Activated CD8-positive, alpha-beta T cell treated with anti-CD3 and anti-CD28 coated beads for 36 hours (primary cell): ENCODE data around the gene RBM28. TPM values are rescaled to one million over a fixed set of nuclear protein-coding genes. Genes with fewer than 3 reads are reported as not detected.

ENCODE experiments used
- ATAC-seq: fragments of 200-7000 bp; cut with Tn5 transposase; one replicate; pipeline ENCODE4 v1.10.0; 2021; ENCODE audit warnings: mild to moderate bottlenecking, moderate library complexity
- CTCF ChIA-PET: fragments of 350-600 bp; sonication (Branson Sonifier 250); formaldehyde crosslinking; loops from one replicate; lab custom pipeline; 2021; ENCODE audit warnings: antibody characterized with exemption; lab: Charles Lee
- POLR2A ChIA-PET: fragments of 350-600 bp; sonication (Branson Sonifier 250); formaldehyde crosslinking; loops from one replicate; lab custom pipeline; 2021; ENCODE audit warnings: antibody characterized with exemption; lab: Charles Lee
- DNase-seq: peaks from one replicate; pipeline ENCODE4 v3.0.0-alpha.2; 2020
- H3K27ac Mint-ChIP-seq: one replicate; pipeline ENCODE4 v1.8.0; 2021; ENCODE audit warnings: mild to moderate bottlenecking, mixed read lengths
- H3K27me3 Mint-ChIP-seq: one replicate; pipeline ENCODE4 v1.8.0; 2021; ENCODE audit warnings: mixed read lengths
- H3K36me3 Mint-ChIP-seq: one replicate; pipeline ENCODE4 v1.8.0; 2021; ENCODE audit warnings: low read depth, mixed read lengths
- H3K4me1 Mint-ChIP-seq: one replicate; pipeline ENCODE4 v1.8.0; 2021; ENCODE audit warnings: low read depth, mixed read lengths
- H3K4me3 Mint-ChIP-seq: one replicate; pipeline ENCODE4 v1.8.0; 2021; ENCODE audit warnings: mild to moderate bottlenecking, moderate library complexity, mixed read lengths
- H3K9me3 Mint-ChIP-seq: one replicate; pipeline ENCODE4 v1.8.0; 2021; ENCODE audit warnings: mixed read lengths
- CTCF ChIP-seq: fragments of 200-600 bp; IDR thresholded peaks from one replicate; pipeline ENCODE4 v1.8.0; 2022; ENCODE audit warnings: antibody characterized with exemption, mild to moderate bottlenecking
- intact Hi-C: fragments of 100-400 bp; cut with micrococcal nuclease; formaldehyde crosslinking; loops from one replicate; pipeline ENCODE4 v1.10.0; 2022
- total RNA-seq, 2 experiments: library from RNA; stranded (reverse); gene quantifications; one replicate each; pipeline ENCODE4 v1.2.3, GENCODE V29; 2021

RBM28 gene
- total RNA-seq, 2 experiments from 2014 or later, result 55.3 to 55.6 TPM

DNA sequence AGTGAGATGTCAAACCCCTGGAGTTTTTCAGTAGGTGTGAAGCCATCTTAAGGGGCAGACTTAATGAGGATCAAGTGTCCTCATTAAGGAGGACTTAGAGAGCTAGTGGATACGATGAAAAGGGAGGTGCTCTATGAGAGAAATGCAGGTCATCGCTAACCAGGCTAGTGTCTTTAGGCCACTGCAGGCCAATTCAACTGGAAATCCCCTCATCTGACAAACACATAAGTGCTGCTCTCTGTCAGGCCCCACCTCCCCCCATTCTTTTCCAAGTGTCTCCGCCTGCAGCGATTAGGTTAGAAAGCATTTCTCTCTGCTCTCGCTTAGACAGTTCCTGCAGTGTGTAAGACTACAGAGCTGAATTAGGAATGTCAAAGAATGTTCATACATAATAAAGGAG, 33.7 kb downstream of the RBM28 start:
- Mint-ChIP-seq H3K36me3 (peaks cover 53% of the 10 kb centered on the region), H3K27ac (peak overlapping the region; percentile 12), H3K4me1 (no peaks in the 10 kb centered on the region), H3K9me3 (no peaks in the 10 kb centered on the region), H3K4me3 (no peak overlapping the region), H3K27me3 (no peaks in the 10 kb centered on the region)
- TF ChIP-seq CTCF, result no peak
- no peak for DNase-seq
- POLR2A ChIA-PET, result no interaction called here
- CTCF ChIA-PET, result interaction anchor here (1.0 kb wide), 1 partner anchor 11 kb away, joined by 5 read pairs; no protein-coding TSS in a partner anchor
- intact Hi-C loops, result no loop called here
- ATAC-seq, result no peak

DNA sequence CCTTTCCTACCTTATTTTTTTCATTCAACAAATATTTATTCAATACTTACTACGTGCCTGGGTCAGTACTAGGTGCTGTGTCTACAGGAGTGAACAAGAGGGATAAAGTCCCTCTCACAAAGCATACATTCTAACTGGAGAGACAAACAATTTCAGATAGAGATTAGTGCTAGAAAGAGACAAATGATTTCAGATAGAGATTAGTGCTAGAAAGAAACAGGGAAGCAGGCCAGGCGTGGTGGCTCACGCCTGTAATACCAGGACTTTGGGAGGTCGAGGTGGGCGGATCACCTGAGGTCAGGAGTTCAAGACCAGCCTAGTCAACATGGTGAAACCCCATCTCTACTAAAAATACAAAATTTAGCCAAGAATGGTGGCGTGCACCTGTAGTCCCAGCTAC, 34.6 kb downstream of the RBM28 start:
- Mint-ChIP-seq H3K9me3 (no peaks in the 10 kb centered on the region), H3K36me3 (peaks cover 46% of the 10 kb centered on the region), H3K4me1 (no peaks in the 10 kb centered on the region), H3K27ac (no peak overlapping the region), H3K4me3 (no peak overlapping the region), H3K27me3 (no peaks in the 10 kb centered on the region)
- ChIA-PET CTCF (no interaction called here), POLR2A (no interaction called here)
- no peak for DNase-seq
- no peak for TF ChIP-seq CTCF
- intact Hi-C loops, result no loop called here
- ATAC-seq, result no peak

DNA sequence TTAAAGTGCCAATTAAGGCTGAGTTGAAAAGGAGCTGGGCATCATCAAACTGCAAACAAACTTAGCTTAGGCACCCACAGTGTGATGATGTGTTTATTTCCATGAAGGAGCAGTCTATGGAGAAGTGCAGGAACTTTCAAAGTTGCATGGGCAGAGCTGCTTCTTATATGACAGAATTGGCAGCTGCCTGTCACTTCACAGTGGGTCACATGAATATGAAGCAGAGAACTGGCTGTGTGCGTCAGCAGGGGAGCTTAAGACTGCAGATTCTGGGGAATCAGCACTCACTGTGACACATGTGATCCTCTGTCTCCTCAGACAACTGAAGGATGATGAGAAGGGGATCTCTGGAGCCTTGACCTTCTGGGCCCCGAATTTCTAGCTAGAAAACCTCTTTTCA, 36.6 kb downstream of the RBM28 start:
- H3K36me3 Mint-ChIP-seq, result peaks cover 36% of the 10 kb centered on the region
- H3K4me1 Mint-ChIP-seq, result no peaks in the 10 kb centered on the region
- ChIA-PET POLR2A (no interaction called here), CTCF (no interaction called here)
- no peak overlapping the region for H3K4me3 Mint-ChIP-seq
- H3K27ac Mint-ChIP-seq, result no peak overlapping the region
- TF ChIP-seq CTCF, result no peak
- DNase-seq (no peak), ATAC-seq (no peak)
- no peaks in the 10 kb centered on the region for H3K9me3 Mint-ChIP-seq
- intact Hi-C loops, result no loop called here
- H3K27me3 Mint-ChIP-seq, result no peaks in the 10 kb centered on the region

- no peak for ATAC-seq
- peaks cover 25% of the 10 kb centered on the region for H3K36me3 Mint-ChIP-seq
- POLR2A ChIA-PET, result no interaction called here
- no peak overlapping the region for H3K27ac Mint-ChIP-seq
- H3K27me3 Mint-ChIP-seq, result no peaks in the 10 kb centered on the region
- intact Hi-C loops, result no loop called here
- CTCF ChIA-PET, result no interaction called here
- no peaks in the 10 kb centered on the region for H3K4me1 Mint-ChIP-seq
- no peak for TF ChIP-seq CTCF
- no peaks in the 10 kb centered on the region for H3K9me3 Mint-ChIP-seq
- DNase-seq, result no peak
- H3K4me3 Mint-ChIP-seq, result no peak overlapping the region
Measured at GRCh38 chr7:128304212-128304611, 39.5 kb downstream of the RBM28 start.

GRCh38 chr7:128303643-128304042, 40.1 kb downstream of the RBM28 start:
- DNase-seq (no peak), ATAC-seq (no peak)
- intact Hi-C loops, result no loop called here
- POLR2A ChIA-PET, result no interaction called here
- H3K27me3 Mint-ChIP-seq, result no peaks in the 10 kb centered on the region
- H3K9me3 Mint-ChIP-seq, result no peaks in the 10 kb centered on the region
- TF ChIP-seq CTCF, result no peak
- no peaks in the 10 kb centered on the region for H3K4me1 Mint-ChIP-seq
- CTCF ChIA-PET, result no interaction called here
- peaks cover 21% of the 10 kb centered on the region for H3K36me3 Mint-ChIP-seq
- H3K4me3 Mint-ChIP-seq, result no peak overlapping the region
- H3K27ac Mint-ChIP-seq, result no peak overlapping the region
